Activated B cell treated with CpG ODN at 0.5 μM for 24 hours (primary cell): Measurements from ENCODE around the gene MYLK. TPM values are rescaled to one million over a fixed set of nuclear protein-coding genes. Genes with fewer than 3 reads are reported as not detected.
A peak's percentile ranks its signal among the peaks of the same experiment; 100 is the strongest.
"Not testable (repeated sequence)": the region's sequence is repeated elsewhere in the genome, so short reads cannot be mapped to it uniquely, and the experiment has no call there.

Experiments
- ATAC-seq: fragments of 200-7000 bp; cut with Tn5 transposase; one replicate; pipeline ENCODE4 v1.10.0; 2021; ENCODE audit warnings: low read depth, mild to moderate bottlenecking, moderate library complexity
- CTCF ChIA-PET: fragments of 350-600 bp; sonication (Branson Sonifier 250); formaldehyde crosslinking; loops from one replicate; lab custom pipeline; 2021; ENCODE audit warnings: antibody characterized with exemption; lab: Charles Lee
- POLR2A ChIA-PET: fragments of 350-600 bp; sonication (Branson Sonifier 250); formaldehyde crosslinking; loops from one replicate; lab custom pipeline; 2021; ENCODE audit warnings: antibody characterized with exemption; lab: Charles Lee
- DNase-seq: peaks from one replicate; pipeline ENCODE4 v3.0.0; 2022
- H3K27ac Mint-ChIP-seq: one replicate; pipeline ENCODE4 v1.8.0; 2020; ENCODE audit warnings: mixed read lengths
- H3K27me3 Mint-ChIP-seq: one replicate; pipeline ENCODE4 v1.8.0; 2021; ENCODE audit warnings: mixed read lengths
- H3K36me3 Mint-ChIP-seq: one replicate; pipeline ENCODE4 v1.8.0; 2021; ENCODE audit warnings: low read depth, mixed read lengths
- H3K4me1 Mint-ChIP-seq: one replicate; pipeline ENCODE4 v1.8.0; 2021; ENCODE audit warnings: mixed read lengths
- H3K4me3 Mint-ChIP-seq: one replicate; pipeline ENCODE4 v1.8.0; 2020; ENCODE audit warnings: mild to moderate bottlenecking, mixed read lengths
- H3K9me3 Mint-ChIP-seq: one replicate; pipeline ENCODE4 v1.8.0; 2020; ENCODE audit warnings: mixed read lengths
- CTCF ChIP-seq: fragments of 200-600 bp; IDR thresholded peaks from one replicate; pipeline ENCODE4 v1.8.0; 2022; ENCODE audit warnings: antibody characterized with exemption, mild to moderate bottlenecking
- intact Hi-C: fragments of 100-400 bp; cut with micrococcal nuclease; formaldehyde crosslinking; loops from one replicate; pipeline ENCODE4 v1.15.1; 2024
- total RNA-seq: library from RNA; stranded (reverse); gene quantifications from 2 replicates; pipeline ENCODE4 v1.2.3, GENCODE V29; 2022

MYLK gene
- total RNA-seq, 1 donor from 2014 or later: not detected

GRCh38 chr3:123722456-123722855 lies 161.7 kb downstream of the MYLK start:
- intact Hi-C loops: loop anchor here (2.0 to 10.0 kb wide), 2 partner anchors 394 to 832 kb away; no protein-coding TSS in a partner anchor
- ATAC-seq (no peak), DNase-seq (no peak)
- ChIA-PET CTCF (interaction anchor here (1.8 to 3.1 kb wide), 2 partner anchors 10 to 70 kb away, joined by 7 to 18 read pairs; no protein-coding TSS in a partner anchor), POLR2A (interaction anchor here (0.6 kb wide), 1 partner anchor 50 kb away, joined by 4 read pairs; no protein-coding TSS in a partner anchor)
- no peaks in the 10 kb centered on the region for H3K36me3 Mint-ChIP-seq
- no peak for TF ChIP-seq CTCF
- peaks cover 4% of the 10 kb centered on the region for H3K27me3 Mint-ChIP-seq
- no peak overlapping the region for H3K4me3 Mint-ChIP-seq
- no peak overlapping the region for H3K27ac Mint-ChIP-seq
- no peaks in the 10 kb centered on the region for H3K9me3 Mint-ChIP-seq
- no peaks in the 10 kb centered on the region for H3K4me1 Mint-ChIP-seq

- Mint-ChIP-seq H3K9me3 (no peaks in the 10 kb centered on the region), H3K4me3 (no peak overlapping the region), H3K27ac (no peak overlapping the region), H3K27me3 (peaks cover 4% of the 10 kb centered on the region), H3K36me3 (no peaks in the 10 kb centered on the region), H3K4me1 (no peaks in the 10 kb centered on the region)
- no peak for TF ChIP-seq CTCF
- POLR2A ChIA-PET: interaction anchor here (0.6 kb wide), 1 partner anchor 50 kb away, joined by 4 read pairs; no protein-coding TSS in a partner anchor
- ATAC-seq (no peak), DNase-seq (no peak)
- CTCF ChIA-PET: interaction anchor here (3.1 kb wide), 1 partner anchor 69 kb away, joined by 18 read pairs; no protein-coding TSS in a partner anchor
- intact Hi-C loops: loop anchor here (2.0 to 10.0 kb wide), 2 partner anchors 393 to 833 kb away; no protein-coding TSS in a partner anchor
Measured at GRCh38 chr3:123722021-123722420, 162.1 kb downstream of the MYLK start.

GRCh38 chr3:123721095-123721689 lies 162.9 kb downstream of the MYLK start:
- H3K4me1 Mint-ChIP-seq, H3K9me3 Mint-ChIP-seq, H3K27ac Mint-ChIP-seq, H3K36me3 Mint-ChIP-seq, POLR2A ChIA-PET, H3K27me3 Mint-ChIP-seq, H3K4me3 Mint-ChIP-seq, DNase-seq, ATAC-seq: not testable (repeated sequence)
- intact Hi-C loops: loop anchor here (10.0 kb wide), 1 partner anchor 834 kb away; no protein-coding TSS in a partner anchor
- CTCF ChIA-PET: interaction anchor here (1.2 kb wide), 1 partner anchor 69 kb away, joined by 14 read pairs; no protein-coding TSS in a partner anchor

GRCh38 chr3:123720638-123721037 lies 163.5 kb downstream of the MYLK start:
- POLR2A ChIA-PET: no interaction called here
- no peak for ATAC-seq
- no peak for DNase-seq
- H3K4me3 Mint-ChIP-seq: no peak overlapping the region
- no peaks in the 10 kb centered on the region for H3K36me3 Mint-ChIP-seq
- H3K27me3 Mint-ChIP-seq: peaks cover 6% of the 10 kb centered on the region
- no peak overlapping the region for H3K27ac Mint-ChIP-seq
- H3K9me3 Mint-ChIP-seq: no peaks in the 10 kb centered on the region
- no peaks in the 10 kb centered on the region for H3K4me1 Mint-ChIP-seq
- intact Hi-C loops: loop anchor here (10.0 kb wide), 1 partner anchor 834 kb away; no protein-coding TSS in a partner anchor
- no peak for TF ChIP-seq CTCF
- CTCF ChIA-PET: interaction anchor here (0.6 to 1.2 kb wide), 2 partner anchors 8 to 68 kb away, joined by 3 to 14 read pairs; no protein-coding TSS in a partner anchor

- no peak overlapping the region for H3K27ac Mint-ChIP-seq
- no peaks in the 10 kb centered on the region for H3K4me1 Mint-ChIP-seq
- no peak for TF ChIP-seq CTCF
- intact Hi-C loops: loop anchor here (1.0 to 10.0 kb wide), 3 partner anchors 68 to 835 kb away; no protein-coding TSS in a partner anchor
- DNase-seq: no peak
- ATAC-seq: no peak
- ChIA-PET POLR2A (no interaction called here), CTCF (interaction anchor here (0.6 to 1.2 kb wide), 2 partner anchors 9 to 67 kb away, joined by 3 to 14 read pairs; no protein-coding TSS in a partner anchor)
- H3K27me3 Mint-ChIP-seq: peaks cover 7% of the 10 kb centered on the region
- H3K4me3 Mint-ChIP-seq: no peak overlapping the region
- no peaks in the 10 kb centered on the region for H3K9me3 Mint-ChIP-seq
- H3K36me3 Mint-ChIP-seq: no peaks in the 10 kb centered on the region
Measured at GRCh38 chr3:123719862-123720453, 164.2 kb downstream of the MYLK start.

- H3K27ac Mint-ChIP-seq, POLR2A ChIA-PET, H3K9me3 Mint-ChIP-seq, H3K4me1 Mint-ChIP-seq, H3K4me3 Mint-ChIP-seq, H3K36me3 Mint-ChIP-seq, H3K27me3 Mint-ChIP-seq: not testable (repeated sequence)
- CTCF ChIA-PET: interaction anchor here (0.6 to 1.8 kb wide), 3 partner anchors 66 to 1329 kb away, joined by 3 to 10 read pairs (median 3); no protein-coding TSS in a partner anchor
- ATAC-seq (peak; percentile 66), DNase-seq (peak; percentile 36)
- intact Hi-C loops: loop anchor here (1.0 kb wide), 2 partner anchors 67 to 77 kb away; no protein-coding TSS in a partner anchor
Measured at GRCh38 chr3:123719061-123719756, 164.9 kb downstream of the MYLK start.
